Progenitor cell of endocrine pancreas (in vitro differentiated cells): Measurements from ENCODE around the gene ADGRG6. TPM values are rescaled to one million over a fixed set of nuclear protein-coding genes. Genes with fewer than 3 reads are reported as not detected.

Experiments
- DNase-seq: peaks from one replicate; pipeline ENCODE4 v3.0.0; 2021; ENCODE audit warnings: low spot score; ENCODE audit not compliant: unreplicated experiment
- H3K27ac Mint-ChIP-seq: 2 replicates; pipeline ENCODE4 v1.8.0; 2021; ENCODE audit warnings: mild to moderate bottlenecking, moderate library complexity, mixed read lengths
- H3K27me3 Mint-ChIP-seq: 2 replicates; pipeline ENCODE4 v1.8.0; 2021; ENCODE audit warnings: mixed read lengths
- H3K36me3 Mint-ChIP-seq: 2 replicates; pipeline ENCODE4 v1.8.0; 2022; ENCODE audit warnings: mixed read lengths; ENCODE audit not compliant: insufficient read depth
- H3K4me1 Mint-ChIP-seq: 2 replicates; pipeline ENCODE4 v1.8.0; 2021; ENCODE audit warnings: low read depth, mixed read lengths
- H3K4me3 Mint-ChIP-seq: 2 replicates; pipeline ENCODE4 v1.8.0; 2021; ENCODE audit warnings: low read depth, mild to moderate bottlenecking, moderate library complexity, mixed read lengths
- H3K9me3 Mint-ChIP-seq: 2 replicates; pipeline ENCODE4 v1.8.0; 2021; ENCODE audit warnings: low read depth, mixed read lengths
- total RNA-seq: library from RNA; stranded (reverse); gene quantifications from 2 replicates; pipeline ENCODE4 v1.2.1, GENCODE V29; 2021
- TF ChIP-seq, protein P1 (sequence below): fragments of 200-600 bp; sonication (generic); IDR thresholded peaks from one replicate; pipeline ENCODE4 v1.5.0; 2021; ENCODE audit warnings: antibody characterized with exemption, mild to moderate bottlenecking; ENCODE audit not compliant: unreplicated experiment

The ADGRG6 gene
- total RNA-seq, 1 donor from 2014 or later, result 126 TPM

DNA sequence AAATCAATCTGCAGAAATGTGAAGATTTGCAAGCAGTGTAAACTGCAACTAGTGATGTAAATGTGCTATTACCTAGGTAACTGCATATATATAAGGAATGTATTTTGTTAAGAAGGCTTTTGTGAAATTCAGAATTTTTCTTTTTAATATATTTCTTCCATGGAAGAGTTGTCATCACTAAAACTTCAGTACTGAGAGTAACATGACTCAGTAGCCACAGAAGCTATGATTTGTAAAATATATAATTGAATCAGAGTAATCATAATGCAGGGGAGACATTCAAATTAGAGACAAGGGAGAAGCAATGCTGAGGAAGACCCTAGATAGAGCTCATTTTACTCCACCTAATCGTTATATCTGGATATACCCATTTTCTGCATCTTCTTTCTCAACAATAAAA lies 141.7 kb downstream of the ADGRG6 start:
- peaks cover 15% of the 10 kb centered on the region for H3K36me3 Mint-ChIP-seq
- H3K27me3 Mint-ChIP-seq, result no peaks in the 10 kb centered on the region
- no peak overlapping the region for H3K4me3 Mint-ChIP-seq
- no peak overlapping the region for H3K27ac Mint-ChIP-seq
- DNase-seq, result no peak
- peaks cover 3% of the 10 kb centered on the region for H3K4me1 Mint-ChIP-seq
- no peaks in the 10 kb centered on the region for H3K9me3 Mint-ChIP-seq
- TF ChIP-seq, protein P1, sequence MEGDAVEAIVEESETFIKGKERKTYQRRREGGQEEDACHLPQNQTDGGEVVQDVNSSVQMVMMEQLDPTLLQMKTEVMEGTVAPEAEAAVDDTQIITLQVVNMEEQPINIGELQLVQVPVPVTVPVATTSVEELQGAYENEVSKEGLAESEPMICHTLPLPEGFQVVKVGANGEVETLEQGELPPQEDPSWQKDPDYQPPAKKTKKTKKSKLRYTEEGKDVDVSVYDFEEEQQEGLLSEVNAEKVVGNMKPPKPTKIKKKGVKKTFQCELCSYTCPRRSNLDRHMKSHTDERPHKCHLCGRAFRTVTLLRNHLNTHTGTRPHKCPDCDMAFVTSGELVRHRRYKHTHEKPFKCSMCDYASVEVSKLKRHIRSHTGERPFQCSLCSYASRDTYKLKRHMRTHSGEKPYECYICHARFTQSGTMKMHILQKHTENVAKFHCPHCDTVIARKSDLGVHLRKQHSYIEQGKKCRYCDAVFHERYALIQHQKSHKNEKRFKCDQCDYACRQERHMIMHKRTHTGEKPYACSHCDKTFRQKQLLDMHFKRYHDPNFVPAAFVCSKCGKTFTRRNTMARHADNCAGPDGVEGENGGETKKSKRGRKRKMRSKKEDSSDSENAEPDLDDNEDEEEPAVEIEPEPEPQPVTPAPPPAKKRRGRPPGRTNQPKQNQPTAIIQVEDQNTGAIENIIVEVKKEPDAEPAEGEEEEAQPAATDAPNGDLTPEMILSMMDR, result no peak

DNA sequence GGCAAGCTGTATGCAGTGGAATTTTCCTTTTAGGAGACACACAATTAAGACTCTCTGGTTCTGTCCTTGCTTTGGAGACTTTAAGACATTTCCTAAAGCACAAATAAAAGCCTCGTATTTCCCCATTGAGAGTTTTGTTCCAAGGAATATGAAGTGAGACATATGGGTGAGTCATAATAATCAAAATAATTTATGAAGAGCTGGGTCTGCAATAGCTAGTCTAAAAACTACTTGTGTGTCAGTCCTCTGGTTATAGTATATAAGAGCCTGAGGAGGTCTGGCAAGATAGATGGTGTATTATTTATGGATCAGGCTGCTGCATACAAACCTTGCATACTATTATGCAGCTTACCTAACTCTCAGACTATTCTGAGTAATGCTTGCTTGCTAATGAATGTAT lies 142.6 kb downstream of the ADGRG6 start:
- Mint-ChIP-seq H3K9me3 (no peaks in the 10 kb centered on the region), H3K27me3 (no peaks in the 10 kb centered on the region), H3K27ac (no peak overlapping the region), H3K4me1 (peaks cover 3% of the 10 kb centered on the region), H3K4me3 (no peak overlapping the region), H3K36me3 (peaks cover 14% of the 10 kb centered on the region)
- TF ChIP-seq, protein P1, result no peak
- DNase-seq, result no peak

DNA sequence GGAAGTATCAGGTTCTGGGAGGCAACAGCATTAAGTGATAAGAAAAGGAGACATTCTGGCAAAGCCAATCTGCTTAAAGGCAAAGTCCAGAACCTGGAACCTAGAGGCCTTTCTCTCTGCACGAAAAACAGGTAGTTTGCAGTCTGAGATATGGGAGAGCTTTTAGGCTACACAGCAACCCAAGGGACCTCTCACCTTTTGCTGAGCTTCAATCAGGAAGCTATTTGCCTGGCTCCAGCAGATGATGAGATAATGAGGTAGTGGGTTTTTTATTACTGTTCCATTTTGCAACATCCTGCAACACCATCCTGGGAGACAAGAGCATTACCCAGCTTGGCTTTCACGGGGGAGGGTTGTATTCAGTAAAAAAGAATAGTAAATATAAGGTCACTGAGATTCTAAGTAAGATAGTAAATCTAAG lies 143.1 kb downstream of the ADGRG6 start:
- no peak for DNase-seq
- Mint-ChIP-seq H3K27me3 (no peaks in the 10 kb centered on the region), H3K27ac (no peak overlapping the region), H3K9me3 (no peaks in the 10 kb centered on the region), H3K36me3 (peaks cover 16% of the 10 kb centered on the region), H3K4me3 (no peak overlapping the region), H3K4me1 (peaks cover 3% of the 10 kb centered on the region)
- TF ChIP-seq, protein P1, result no peak

DNA sequence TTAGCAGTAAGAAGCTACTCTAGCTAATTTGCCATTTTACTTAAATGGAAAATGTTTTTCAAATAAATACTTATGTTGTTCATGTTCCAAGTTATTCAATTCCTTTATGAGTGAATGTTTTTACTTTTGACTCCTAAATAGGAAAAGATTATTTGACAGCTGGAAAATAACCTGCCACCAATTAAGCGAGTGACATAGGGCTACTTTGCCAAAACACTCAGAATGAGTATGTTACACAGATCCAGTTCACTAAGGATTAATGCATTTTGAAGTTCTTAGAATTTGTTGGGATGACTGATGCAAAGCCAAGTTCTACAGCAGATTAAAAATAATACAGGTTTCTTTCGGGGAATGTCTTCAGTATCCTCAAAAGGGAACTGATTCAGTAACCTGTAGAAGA lies 144.4 kb downstream of the ADGRG6 start:
- Mint-ChIP-seq H3K27ac (no peak overlapping the region), H3K9me3 (no peaks in the 10 kb centered on the region)
- TF ChIP-seq, protein P1, result no peak

DNA sequence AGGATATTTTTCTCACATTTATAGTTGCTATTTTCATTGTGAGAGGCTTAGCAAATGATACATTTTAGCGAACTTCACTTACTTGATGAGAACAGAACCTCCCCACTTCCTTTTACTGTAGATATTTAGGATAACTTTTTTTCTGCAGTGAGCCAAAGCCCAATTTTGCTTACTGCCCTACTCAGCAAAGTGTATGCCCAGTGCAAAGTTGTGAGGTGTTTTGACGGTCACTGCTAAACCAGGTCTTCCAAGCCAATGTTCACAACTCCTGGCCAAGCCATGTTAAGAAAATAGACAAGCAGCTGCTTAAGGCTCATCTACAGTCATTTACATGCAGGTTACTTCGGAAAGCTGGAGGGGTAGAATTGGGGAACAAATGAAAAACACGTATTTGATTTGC lies 144.8 kb downstream of the ADGRG6 start:
- Mint-ChIP-seq H3K4me3 (no peak overlapping the region), H3K27ac (no peak overlapping the region), H3K27me3 (no peaks in the 10 kb centered on the region), H3K9me3 (no peaks in the 10 kb centered on the region), H3K36me3 (peaks cover 26% of the 10 kb centered on the region), H3K4me1 (peaks cover 3% of the 10 kb centered on the region)
- DNase-seq, result no peak
- TF ChIP-seq, protein P1, result no peak

More for the DNA sequence above, 144.4 kb downstream of the ADGRG6 start:
- peaks cover 25% of the 10 kb centered on the region for H3K36me3 Mint-ChIP-seq
- no peak overlapping the region for H3K4me3 Mint-ChIP-seq
- H3K27me3 Mint-ChIP-seq, result no peaks in the 10 kb centered on the region
- no peak for DNase-seq
- H3K4me1 Mint-ChIP-seq, result peaks cover 3% of the 10 kb centered on the region
